Stimulated activated CD4-positive, alpha-beta T cell treated with anti-CD3 and anti-CD28 coated beads, Interleukin-4, amount 100 ng/mL, for 48 hours (primary cell): ENCODE results near the gene ARFGAP3.
"Not testable (repeated sequence)": the region's sequence is repeated elsewhere in the genome, so short reads cannot be mapped to it uniquely, and the experiment has no call there.

ENCODE experiments used
- DNase-seq, 2 donors: peaks; one replicate each; pipeline ENCODE4 v3.0.0-alpha.2; 2020; ENCODE audit warnings: low read depth in 2 of 2

Gene ARFGAP3

DNA sequence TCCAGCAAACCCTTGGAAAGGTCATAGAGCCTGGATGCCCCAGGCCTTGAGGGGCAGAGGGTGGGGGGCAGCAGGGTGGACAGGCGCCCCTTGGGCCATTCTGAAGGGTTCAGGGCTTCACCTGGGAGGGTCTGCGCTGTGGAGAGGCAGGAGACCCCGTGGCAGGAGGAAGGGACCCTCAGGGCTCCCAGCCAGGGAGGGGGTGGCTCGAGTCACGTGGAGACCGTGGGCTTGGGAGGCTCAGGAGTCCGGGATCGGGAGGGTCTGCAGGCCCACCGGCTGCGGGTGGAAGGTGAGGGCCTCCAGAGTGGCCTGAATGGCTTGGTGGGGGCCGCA is 87.9 kb downstream of the ARFGAP3 start:
- no peak for DNase-seq

DNA sequence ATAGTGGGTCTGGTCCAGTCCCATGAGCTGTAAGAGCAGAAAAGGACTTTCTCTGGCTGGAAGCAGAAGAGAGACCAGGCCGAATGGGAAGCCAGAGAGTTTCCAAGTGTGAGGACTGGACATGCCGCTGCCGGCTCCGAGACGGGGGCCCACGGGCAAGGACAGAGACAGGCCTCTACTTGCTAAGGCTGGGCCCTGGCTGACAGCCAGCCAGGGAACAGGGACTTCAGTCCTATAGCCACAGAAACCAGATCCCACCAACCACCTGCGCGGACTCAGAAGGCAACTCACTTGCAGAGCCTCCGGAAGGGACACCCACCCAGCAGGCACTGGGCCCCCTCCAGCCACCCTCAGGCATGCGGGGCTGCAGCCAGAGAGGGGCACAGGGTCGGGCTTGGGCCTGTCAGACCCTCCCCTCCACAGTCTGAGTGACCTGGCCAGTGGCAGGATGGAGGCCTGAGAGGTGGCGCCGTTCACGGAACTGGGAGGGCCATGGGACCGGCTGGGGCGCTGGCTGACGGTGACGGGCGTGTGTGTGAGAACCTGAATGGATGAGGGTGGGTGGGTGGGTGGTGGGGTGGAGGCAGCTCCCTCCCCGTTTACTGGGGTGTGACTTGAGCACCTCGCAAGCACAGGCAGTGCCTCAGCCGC is 88.6 kb downstream of the ARFGAP3 start:
- DNase-seq = no peak

- no peak for DNase-seq
Observed at GRCh38 chr22:42766860-42767259, 90.2 kb downstream of the ARFGAP3 start.

DNA sequence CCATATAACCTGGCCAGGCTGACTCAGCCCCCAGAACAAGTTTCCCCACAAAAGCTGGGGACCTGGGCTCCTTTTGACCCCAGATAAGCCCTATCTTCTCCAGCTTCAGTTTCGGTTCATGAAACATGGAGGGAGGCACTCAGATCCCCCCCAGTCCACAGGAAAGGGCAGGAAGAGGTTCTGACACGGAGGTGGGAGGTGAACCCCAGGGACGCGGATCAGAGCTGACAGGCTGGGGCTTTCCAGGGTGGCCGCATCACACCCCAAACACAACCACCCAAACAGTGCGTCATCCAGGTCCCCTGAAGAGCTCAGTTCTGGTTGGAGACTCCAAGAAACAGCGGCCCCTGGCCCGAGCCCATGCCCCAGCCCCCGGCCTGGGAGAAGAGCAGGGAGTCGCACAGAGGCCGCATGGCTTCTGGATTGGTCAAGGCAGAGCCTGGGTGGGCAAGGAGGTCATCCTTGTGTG is 92.1 kb downstream of the ARFGAP3 start:
- DNase-seq = no peak

GRCh38 chr22:42763965-42764480 is 93.0 kb downstream of the ARFGAP3 start:
- DNase-seq = no peak

DNA sequence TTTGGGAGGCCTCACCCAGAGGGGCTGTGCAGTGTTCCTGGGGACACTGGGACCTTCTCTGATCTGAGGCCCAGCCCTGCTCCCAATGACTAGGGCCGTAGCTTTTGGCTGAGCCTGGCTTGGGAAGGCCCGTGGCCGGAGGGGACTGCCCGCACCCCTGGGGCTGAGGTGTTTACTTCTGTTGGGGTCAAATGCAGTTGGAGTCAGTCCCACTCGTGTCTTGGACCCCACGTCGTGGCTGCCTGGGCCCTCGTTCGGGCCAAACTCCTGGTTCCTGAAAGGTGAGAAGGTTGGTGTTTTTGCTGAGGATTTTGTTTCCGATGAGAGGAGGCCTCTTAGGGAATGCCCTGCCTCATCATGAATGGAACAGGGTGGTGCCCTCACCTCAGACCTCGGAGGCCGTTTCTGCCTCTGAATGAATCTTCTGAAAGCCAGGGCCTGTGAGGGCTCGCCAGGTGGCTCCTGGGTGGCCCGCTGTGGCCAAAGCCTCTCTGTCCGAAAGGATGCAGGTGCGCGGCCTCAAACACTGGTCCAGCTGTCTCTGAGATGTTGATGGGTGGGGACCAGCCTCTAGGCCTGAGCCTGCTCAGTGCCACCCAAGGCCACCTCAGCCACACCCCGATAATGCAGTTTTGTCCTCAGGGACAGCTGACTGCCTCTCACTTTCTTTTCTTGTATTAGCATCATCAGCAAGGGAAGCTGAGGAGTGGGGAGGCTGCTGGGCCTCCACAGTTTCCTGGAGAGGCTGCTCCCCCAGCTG is 96.1 kb downstream of the ARFGAP3 start:
- no peak for DNase-seq

DNA sequence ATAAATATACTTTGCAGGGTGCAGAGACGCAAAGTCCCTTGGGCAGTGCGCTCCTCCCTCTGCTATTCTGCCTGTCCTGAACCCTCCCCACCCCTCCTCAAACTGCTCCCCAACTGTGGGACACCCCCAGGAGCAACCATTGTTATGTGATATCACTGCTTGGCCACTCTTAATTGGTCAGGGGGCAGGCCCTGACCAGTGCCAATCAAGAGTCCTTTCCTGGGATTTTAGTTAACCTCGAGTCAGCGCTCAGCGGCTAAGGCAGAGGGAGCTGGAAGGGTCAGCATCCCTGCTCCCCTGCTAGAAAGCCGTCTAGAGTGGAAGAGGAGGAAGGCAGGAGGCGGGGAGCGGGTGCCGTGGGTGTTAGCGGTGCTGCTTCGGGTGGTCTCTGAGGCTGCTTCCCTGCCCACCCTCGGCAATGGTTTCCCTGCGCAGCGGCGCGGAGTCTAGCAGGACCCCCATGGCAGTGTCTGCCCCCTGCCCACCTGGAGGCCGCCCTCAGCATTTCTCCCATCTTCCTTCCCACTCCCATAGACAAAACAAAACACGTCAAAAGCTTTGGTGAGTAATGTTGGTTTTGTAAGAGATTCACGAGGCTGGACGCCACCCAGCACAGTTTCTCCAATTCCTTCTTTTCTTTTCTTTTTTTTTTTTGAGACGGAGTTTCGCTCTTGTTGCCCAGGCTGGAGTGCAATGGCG is 98.0 kb downstream of the ARFGAP3 start:
- DNase-seq = no peak

DNA sequence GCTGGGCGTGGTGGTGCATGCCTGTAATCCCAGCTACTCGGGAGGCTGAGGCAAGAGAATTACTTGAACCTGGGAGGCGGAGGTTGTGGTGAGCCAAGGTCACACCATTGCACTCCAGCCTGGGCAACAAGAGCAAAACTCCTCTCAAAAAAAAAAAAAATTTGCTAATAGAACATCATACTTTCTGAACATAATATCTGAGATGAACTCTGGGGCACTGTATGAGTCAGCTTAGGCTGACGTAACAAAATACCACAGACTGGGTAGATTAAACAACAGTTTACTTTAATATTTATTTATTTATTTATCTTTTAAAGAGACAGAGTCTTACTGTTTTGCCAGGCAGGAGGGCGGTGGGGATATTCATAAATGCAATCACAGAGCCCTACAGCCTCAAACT is 101.5 kb downstream of the ARFGAP3 start:
- DNase-seq = not testable (repeated sequence)

GRCh38 chr22:42755121-42755520 is 102.0 kb downstream of the ARFGAP3 start:
- DNase-seq = not testable (repeated sequence)

- DNase-seq = no peak
Observed at GRCh38 chr22:42754658-42755057, 102.4 kb downstream of the ARFGAP3 start.

DNA sequence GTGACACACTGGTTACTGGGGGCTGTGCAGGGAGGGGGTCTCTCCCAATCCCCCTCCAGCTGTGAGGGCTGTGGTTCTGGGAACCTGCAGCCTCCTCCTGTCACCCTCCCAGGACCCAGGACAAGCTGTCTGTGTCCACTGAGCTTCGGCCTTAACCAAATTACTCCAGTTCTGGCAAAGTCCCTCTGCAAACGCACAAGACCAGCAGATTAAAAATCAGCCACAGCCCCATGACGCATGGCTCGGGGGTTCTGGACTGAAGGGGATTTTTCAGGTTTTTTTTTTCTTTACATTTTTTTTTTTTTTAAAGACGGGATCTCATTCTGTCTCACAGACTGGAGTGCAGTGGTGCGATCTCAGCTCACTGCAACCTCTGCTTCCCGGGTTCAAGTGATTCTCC is 104.2 kb downstream of the ARFGAP3 start:
- no peak for DNase-seq

DNA sequence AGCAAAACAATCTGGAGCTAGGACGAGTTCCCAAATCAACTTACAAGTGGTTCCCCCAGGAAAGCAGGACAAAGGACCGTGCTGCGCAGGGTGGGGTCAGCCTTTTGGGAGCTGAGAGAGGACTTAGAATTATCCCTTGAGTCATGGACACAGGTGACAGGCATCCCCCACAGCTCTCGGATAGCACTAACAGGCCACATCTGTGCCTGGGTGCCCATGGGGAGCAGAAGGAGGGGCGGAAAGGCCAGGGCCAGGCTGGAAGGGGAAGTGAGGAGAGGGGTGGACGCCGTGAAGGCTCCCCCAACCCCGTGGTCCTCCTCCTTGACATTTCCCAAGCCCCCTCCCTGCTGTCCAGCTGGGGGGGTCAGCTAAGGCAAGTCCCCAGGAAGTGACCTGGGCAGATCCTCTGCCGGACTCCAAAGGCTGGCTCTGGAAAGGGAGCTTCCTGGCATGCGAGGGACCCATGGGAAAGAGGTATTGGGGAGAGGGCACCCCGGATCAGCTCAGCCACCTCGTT is 104.8 kb downstream of the ARFGAP3 start:
- no peak for DNase-seq

- DNase-seq = not testable (repeated sequence)
Observed at GRCh38 chr22:42750421-42750820, 106.7 kb downstream of the ARFGAP3 start.

DNA sequence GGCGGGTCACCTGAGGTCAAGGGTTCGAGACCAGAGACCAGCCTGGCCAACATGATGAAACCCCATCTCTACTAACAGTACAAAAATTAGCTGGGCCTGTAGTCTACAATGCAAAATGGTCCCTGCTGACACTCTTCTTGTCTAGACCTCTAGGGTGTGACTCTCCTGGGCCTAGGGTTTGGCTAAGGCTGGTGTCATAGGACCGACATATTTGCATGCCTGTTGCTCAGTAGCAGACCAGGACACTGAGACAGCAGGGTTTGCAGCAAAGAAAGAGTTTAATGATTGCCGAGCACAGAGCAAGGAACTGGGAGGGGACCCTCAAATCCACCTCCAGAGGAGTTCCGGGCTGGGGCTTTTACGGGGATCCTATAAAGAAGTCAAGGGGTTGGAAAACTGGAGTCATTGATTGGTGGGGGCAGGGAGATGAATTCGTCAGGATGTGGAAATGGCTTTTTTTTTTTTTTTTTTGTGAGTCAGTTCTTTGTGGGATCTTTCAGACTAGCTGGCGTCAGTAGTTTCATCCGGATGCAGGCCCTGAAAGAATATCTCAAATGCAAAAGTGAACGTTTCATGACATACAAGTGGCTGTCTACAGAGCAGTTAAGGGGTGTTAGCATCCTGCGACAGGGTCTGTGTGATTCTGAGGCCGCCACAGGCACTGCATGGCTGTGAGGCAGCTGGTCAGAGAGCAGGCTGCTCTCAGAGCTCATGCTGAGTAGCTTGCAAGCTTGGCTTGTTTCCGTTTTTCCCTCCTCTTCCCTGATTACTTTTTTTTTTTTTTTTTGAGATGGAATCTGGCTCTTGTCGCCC is 109.2 kb downstream of the ARFGAP3 start:
- no peak for DNase-seq
